Mesendoderm (in vitro differentiated cells): Measurements from ENCODE around the gene ASZ1.

ENCODE experiments used
- DNase-seq: peaks from one replicate; pipeline ENCODE4 v3.0.0; 2013
- H2AK5ac ChIP-seq: 2 replicates; pipeline ENCODE4 v1.6.1; 2013; ENCODE audit warnings: low read length, inconsistent platforms
- H2BK120ac ChIP-seq: 2 replicates; pipeline ENCODE4 v1.6.1; 2013; ENCODE audit warnings: low read depth, mild to moderate bottlenecking, low read length, moderate library complexity, mixed read lengths
- H2BK15ac ChIP-seq: replicated peaks from 2 replicates; pipeline ENCODE4 v1.6.1; 2013; ENCODE audit warnings: low read depth, mild to moderate bottlenecking, moderate library complexity
- H2BK5ac ChIP-seq: 2 replicates; pipeline ENCODE4 v1.6.1; 2013; ENCODE audit warnings: low read length, inconsistent platforms
- H3K18ac ChIP-seq: 2 replicates; pipeline ENCODE4 v1.6.1; 2013; ENCODE audit warnings: mild to moderate bottlenecking, low read length, mixed read lengths
- H3K23ac ChIP-seq: one replicate; pipeline ENCODE4 v1.6.1; 2013; ENCODE audit warnings: low read length
- H3K27ac ChIP-seq: 2 replicates; pipeline ENCODE4 v1.5.1; 2013; ENCODE audit warnings: low read depth, mild to moderate bottlenecking, inconsistent platforms, low read length, moderate library complexity
- H3K27me3 ChIP-seq: 2 replicates; pipeline ENCODE4 v1.6.1; 2013; ENCODE audit warnings: low read length, control low read depth, mild to moderate bottlenecking, inconsistent platforms; ENCODE audit not compliant: insufficient read depth, poor library complexity
- H3K36me3 ChIP-seq: 2 replicates; pipeline ENCODE4 v1.6.1; 2013; ENCODE audit warnings: low read length, inconsistent platforms; ENCODE audit not compliant: control insufficient read depth, insufficient read depth
- H3K4ac ChIP-seq: one replicate; pipeline ENCODE4 v1.6.1; 2013; ENCODE audit warnings: low read depth, mild to moderate bottlenecking, low read length, moderate library complexity
- H3K4me1 ChIP-seq: 2 replicates; pipeline ENCODE4 v1.6.1; 2013; ENCODE audit warnings: low read depth, low read length, inconsistent platforms; ENCODE audit not compliant: control insufficient read depth
- H3K4me2 ChIP-seq: 2 replicates; pipeline ENCODE4 v1.6.1; 2013; ENCODE audit warnings: low read length
- H3K4me3 ChIP-seq: 2 replicates; pipeline ENCODE4 v1.5.1; 2013; ENCODE audit warnings: mild to moderate bottlenecking, low read length
- H3K56ac ChIP-seq: one replicate; pipeline ENCODE4 v1.6.1; 2013; ENCODE audit warnings: low read length
- H3K79me1 ChIP-seq: 2 replicates; pipeline ENCODE4 v1.6.1; 2013; ENCODE audit warnings: low read length, inconsistent platforms
- H3K79me2 ChIP-seq: 2 replicates; pipeline ENCODE4 v1.6.1; 2013; ENCODE audit warnings: mild to moderate bottlenecking, low read length; ENCODE audit not compliant: control insufficient read depth, insufficient read depth
- H3K9ac ChIP-seq: 2 replicates; pipeline ENCODE4 v1.6.1; 2013; ENCODE audit warnings: low read length, inconsistent platforms
- H4K5ac ChIP-seq: one replicate; pipeline ENCODE4 v1.6.1; 2013; ENCODE audit warnings: low read length
- H4K8ac ChIP-seq: one replicate; pipeline ENCODE4 v1.6.1; 2013; ENCODE audit warnings: low read depth, mild to moderate bottlenecking, control low read depth, low read length, moderate library complexity
- WGBS: extraction: QIAGEN DNeasy Blood & Tissue Kit; methylation state at CpG from one replicate; pipeline ENCODE4 v1.1.7; 2013; ENCODE audit warnings: low lambda C conversion rate, missing lambda C conversion rate; ENCODE audit not compliant: insufficient coverage; ENCODE audit errors: extremely low coverage; 5-methylcytosine and 5-hydroxymethylcytosine counted together

ASZ1 gene

GRCh38 chr7:117349570-117349969, 77.7 kb downstream of the ASZ1 start:
- Histone ChIP-seq H3K79me2 (no peaks in the 10 kb centered on the region), H4K5ac (no peak overlapping the region), H3K36me3 (no peaks in the 10 kb centered on the region), H3K23ac (no peak overlapping the region), H3K56ac (no peak overlapping the region), H3K27ac (no peak overlapping the region), H2AK5ac (no peak overlapping the region), H3K18ac (no peak overlapping the region), H2BK120ac (no peak overlapping the region), H3K9ac (no peak overlapping the region), H4K8ac (no peak overlapping the region), H3K79me1 (no peaks in the 10 kb centered on the region), H3K4ac (no peak overlapping the region), H2BK5ac (no peak overlapping the region), H3K27me3 (no peaks in the 10 kb centered on the region), H3K4me1 (no peaks in the 10 kb centered on the region), H2BK15ac (no peak overlapping the region), H3K4me3 (no peak overlapping the region), H3K4me2 (no peak overlapping the region)
- peak; percentile 38 for DNase-seq
- no CpG with 5 or more reads among the region's 2 CpGs for WGBS

- H4K8ac ChIP-seq: no peak overlapping the region
- no peak overlapping the region for H3K56ac ChIP-seq
- H3K79me1 ChIP-seq: no peaks in the 10 kb centered on the region
- no peak overlapping the region for H3K18ac ChIP-seq
- H3K36me3 ChIP-seq: no peaks in the 10 kb centered on the region
- no peak overlapping the region for H2BK5ac ChIP-seq
- H3K27ac ChIP-seq: no peak overlapping the region
- no peak overlapping the region for H4K5ac ChIP-seq
- no peaks in the 10 kb centered on the region for H3K4me1 ChIP-seq
- H2BK120ac ChIP-seq: no peak overlapping the region
- no peak overlapping the region for H3K23ac ChIP-seq
- no peak overlapping the region for H3K4me2 ChIP-seq
- no peak for DNase-seq
- H3K4me3 ChIP-seq: no peak overlapping the region
- no peaks in the 10 kb centered on the region for H3K27me3 ChIP-seq
- WGBS: no CpG with 5 or more reads among the region's 7 CpGs
- no peak overlapping the region for H3K9ac ChIP-seq
- no peaks in the 10 kb centered on the region for H3K79me2 ChIP-seq
- H2AK5ac ChIP-seq: no peak overlapping the region
- no peak overlapping the region for H2BK15ac ChIP-seq
- H3K4ac ChIP-seq: no peak overlapping the region
Observed at GRCh38 chr7:117347962-117348672, 79.2 kb downstream of the ASZ1 start.

GRCh38 chr7:117347480-117347879, 79.8 kb downstream of the ASZ1 start:
- Histone ChIP-seq H4K5ac (no peak overlapping the region), H3K9ac (no peak overlapping the region), H3K4me2 (no peak overlapping the region), H3K18ac (no peak overlapping the region), H2BK15ac (no peak overlapping the region), H3K27me3 (no peaks in the 10 kb centered on the region), H3K79me1 (no peaks in the 10 kb centered on the region), H3K4me3 (no peak overlapping the region), H3K27ac (no peak overlapping the region), H3K4me1 (no peaks in the 10 kb centered on the region), H3K23ac (no peak overlapping the region), H3K36me3 (no peaks in the 10 kb centered on the region), H3K79me2 (no peaks in the 10 kb centered on the region), H2AK5ac (no peak overlapping the region), H2BK5ac (no peak overlapping the region), H3K56ac (no peak overlapping the region), H2BK120ac (no peak overlapping the region), H4K8ac (no peak overlapping the region), H3K4ac (no peak overlapping the region)
- no CpG with 5 or more reads among the region's 6 CpGs for WGBS
- no peak for DNase-seq

- Histone ChIP-seq H2BK5ac (no peak overlapping the region), H3K27ac (no peak overlapping the region), H3K4me2 (no peak overlapping the region), H3K18ac (no peak overlapping the region), H2BK120ac (no peak overlapping the region), H3K4ac (no peak overlapping the region), H3K23ac (no peak overlapping the region), H3K79me2 (no peaks in the 10 kb centered on the region), H3K36me3 (no peaks in the 10 kb centered on the region), H3K27me3 (no peaks in the 10 kb centered on the region), H4K8ac (no peak overlapping the region), H2BK15ac (no peak overlapping the region), H3K56ac (no peak overlapping the region), H3K4me3 (no peak overlapping the region), H2AK5ac (no peak overlapping the region), H3K4me1 (no peaks in the 10 kb centered on the region), H3K79me1 (no peaks in the 10 kb centered on the region), H3K9ac (no peak overlapping the region), H4K5ac (no peak overlapping the region)
- DNase-seq: no peak
Observed at GRCh38 chr7:117346161-117346560, 81.1 kb downstream of the ASZ1 start.

GRCh38 chr7:117338020-117338419, 89.3 kb downstream of the ASZ1 start:
- no CpG with 5 or more reads among the region's 1 CpG for WGBS
- Histone ChIP-seq H3K56ac (no peak overlapping the region), H2BK5ac (no peak overlapping the region), H3K27ac (no peak overlapping the region), H2BK15ac (no peak overlapping the region), H3K36me3 (no peaks in the 10 kb centered on the region), H2AK5ac (no peak overlapping the region), H3K79me2 (no peaks in the 10 kb centered on the region), H4K8ac (no peak overlapping the region), H3K27me3 (no peaks in the 10 kb centered on the region), H3K9ac (no peak overlapping the region), H3K4me3 (no peak overlapping the region), H3K4me2 (no peak overlapping the region), H3K79me1 (no peaks in the 10 kb centered on the region), H3K4ac (no peak overlapping the region), H4K5ac (no peak overlapping the region), H3K4me1 (no peaks in the 10 kb centered on the region), H2BK120ac (no peak overlapping the region), H3K18ac (no peak overlapping the region), H3K23ac (no peak overlapping the region)
- no peak for DNase-seq

- Histone ChIP-seq H3K9ac (no peak overlapping the region), H2AK5ac (no peak overlapping the region)
Observed at GRCh38 chr7:117333168-117333567, 94.1 kb downstream of the ASZ1 start.

More at GRCh38 chr7:117333168-117333567, 94.1 kb downstream of the ASZ1 start:
- Histone ChIP-seq H2BK5ac (no peak overlapping the region), H3K4me3 (no peak overlapping the region), H3K4ac (no peak overlapping the region), H3K27me3 (no peaks in the 10 kb centered on the region), H3K79me2 (no peaks in the 10 kb centered on the region), H4K5ac (no peak overlapping the region), H3K23ac (no peak overlapping the region), H3K18ac (no peak overlapping the region), H3K56ac (no peak overlapping the region), H3K27ac (no peak overlapping the region), H4K8ac (no peak overlapping the region), H2BK15ac (no peak overlapping the region), H3K79me1 (no peaks in the 10 kb centered on the region), H3K36me3 (no peaks in the 10 kb centered on the region), H2BK120ac (no peak overlapping the region), H3K4me1 (no peaks in the 10 kb centered on the region), H3K4me2 (no peak overlapping the region)
- DNase-seq: no peak
